Measurements from ENCODE around the gene UBAC1. TPM values are rescaled to one million over a fixed set of nuclear protein-coding genes. Genes with fewer than 3 reads are reported as not detected.

UBAC1 gene
- total and polyA plus RNA-seq, 10 of the 15 experiments (the other 5 are each of a cell fraction or from before 2014, with no cell fraction given): 16.7 to 54.6 (median 38.5) TPM

GRCh38 chr9:135994501-135995192 is 33.5 kb upstream of the UBAC1 start:
- POLR2A ChIA-PET: no interaction called here
- FAIRE-seq (no peak), DNase-seq (ENCODE audit: low read depth, low spot score) (no peak), ATAC-seq (no peak)
- H3K9me3 ChIP-seq (replicated peaks; ENCODE audit: control insufficient read depth, insufficient read depth, low read length): no peaks in the 10 kb centered on the region
- TF ChIP-seq USF2 (IDR thresholded peaks at IDR 0.05; ENCODE audit: borderline replicate concordance, low read depth, low read length): no peak
- TF ChIP-seq SUZ12 (IDR thresholded peaks at IDR 0.05; ENCODE audit: unreplicated experiment): no peak
- TF ChIP-seq SMAD1 (IDR thresholded peaks at IDR 0.05; ENCODE audit: low read depth, partially characterized antibody): no peak
- no peak for TF ChIP-seq TARDBP (IDR thresholded peaks at IDR 0.05; ENCODE audit: borderline replicate concordance)
- TF ChIP-seq BHLHE40 (IDR thresholded peaks at IDR 0.05; ENCODE audit: borderline replicate concordance in 1 of 2, low read depth in 2 of 2, low read length in 1 of 2): no peak
- TF ChIP-seq DPF2 (IDR thresholded peaks at IDR 0.05): no peak
- no peak for TF ChIP-seq PML (IDR thresholded peaks at IDR 0.05; ENCODE audit: low read length)
- peaks cover 6% of the 10 kb centered on the region for H3K4me1 ChIP-seq (ENCODE audit: control insufficient read depth, insufficient read depth, low read length)
- 43% methylated on average over 18 of the region's 20 CpGs for WGBS (ENCODE audit: insufficient coverage, insufficient replicate concordance, low lambda C conversion rate, missing lambda C conversion rate)
- no peaks in the 10 kb centered on the region for H3K79me2 ChIP-seq (ENCODE audit: control insufficient read depth, insufficient read depth, low read length)
- in situ Hi-C loops (cut with MboI): no loop called here
- H3K9ac ChIP-seq (ENCODE audit: control insufficient read depth, insufficient read depth, low read length): no peak overlapping the region
- H4K20me1 ChIP-seq (ENCODE audit: control insufficient read depth, insufficient read depth): no peaks in the 10 kb centered on the region
- H3K4me3 ChIP-seq: no peak overlapping the region
- no TSS peak for BruUV-seq (replicated peaks)
- H3K27ac ChIP-seq (ENCODE audit: control insufficient read depth, insufficient read depth): no peak overlapping the region
- no peak overlapping the region for H3K4me2 ChIP-seq (ENCODE audit: control insufficient read depth, insufficient read depth)
- H2AFZ ChIP-seq (ENCODE audit: control insufficient read depth, low read depth, low read length): no peak overlapping the region
- no peaks in the 10 kb centered on the region for H3K36me3 ChIP-seq (ENCODE audit: control insufficient read depth in 2 of 2, insufficient read depth in 2 of 2, low read length in 1 of 2)
- intact Hi-C loops (cut with micrococcal nuclease; ENCODE audit: unreplicated experiment): no loop called here
- SMC1A ChIA-PET (ENCODE audit: uncharacterized antibody, unreplicated experiment): interaction anchor here (1.1 kb wide), 1 partner anchor 96 kb away, joined by 4 read pairs; no protein-coding TSS in a partner anchor
- no peaks in the 10 kb centered on the region for H3K27me3 ChIP-seq (replicated peaks in 1 of 2; ENCODE audit: control insufficient read depth in 2 of 2, insufficient read depth in 2 of 2, low read length in 1 of 2)
- RAD21 ChIA-PET (ENCODE audit: unreplicated experiment): no interaction called here
- CTCF ChIA-PET: no interaction called here
